Measurements from ENCODE around the gene COPG1. TPM values are rescaled to one million over a fixed set of nuclear protein-coding genes. Genes with fewer than 3 reads are reported as not detected.

The COPG1 gene
- total RNA-seq, 1 experiment from 2014 or later, result 124 TPM

DNA sequence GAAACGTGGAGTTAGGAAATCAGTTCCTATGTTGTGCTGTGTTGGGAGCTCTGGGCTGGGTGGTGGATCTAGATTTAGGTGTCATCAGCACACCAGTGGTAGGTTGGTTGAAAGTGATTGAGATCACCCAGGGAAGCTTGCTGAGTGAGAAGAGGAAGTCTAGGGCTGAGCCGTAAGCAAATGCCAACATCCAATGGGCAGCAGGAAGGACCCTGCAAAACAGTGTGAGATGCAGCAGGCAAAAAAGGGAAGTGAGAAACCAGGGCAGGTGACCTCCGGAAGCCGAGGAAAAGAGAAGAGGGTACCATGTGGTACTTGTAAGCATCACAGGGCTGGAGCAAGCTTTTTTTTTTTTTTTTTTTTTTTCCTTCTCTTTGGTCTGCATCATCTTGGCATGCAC lies 15.9 kb upstream of the COPG1 start:
- peaks cover 34% of the 10 kb centered on the region for H3K4me1 ChIP-seq (ENCODE audit: insufficient read depth, low read length)
- H3K4me3 ChIP-seq (ENCODE audit: low read length), result no peak overlapping the region
- intact Hi-C loops (cut with micrococcal nuclease), result loop anchor here (5.0 kb wide), 1 partner anchor 36 kb away; no protein-coding TSS in a partner anchor
- H3K36me3 ChIP-seq (ENCODE audit: low read depth, low read length), result no peaks in the 10 kb centered on the region
- no peak overlapping the region for H3K4me2 ChIP-seq (ENCODE audit: low read length)
- no peaks in the 10 kb centered on the region for H3K9me3 ChIP-seq (ENCODE audit: low read length)
- DNase-seq (no peak), ATAC-seq (no peak)
- no TSS peak for BruUV-seq (replicated peaks)
- H3K9me2 ChIP-seq (replicated peaks; ENCODE audit: low read length), result no peaks in the 10 kb centered on the region
- POLR2A ChIA-PET (ENCODE audit: unreplicated experiment), result no interaction called here
- no peaks in the 10 kb centered on the region for H3K79me2 ChIP-seq (ENCODE audit: low read length)
- H2AFZ ChIP-seq (ENCODE audit: low read length), result no peak overlapping the region
- no peak overlapping the region for H3K9ac ChIP-seq (ENCODE audit: low read length)
- H3F3A ChIP-seq (ENCODE audit: low read length, unreplicated experiment), result no peaks in the 10 kb centered on the region
- no peaks in the 10 kb centered on the region for H3K27me3 ChIP-seq (ENCODE audit: low read length)
- no peak overlapping the region for H3K27ac ChIP-seq (ENCODE audit: low read length)
- no peak for TF ChIP-seq EZH2phosphoT487 (IDR thresholded peaks at IDR 0.05; ENCODE audit: borderline replicate concordance, low read length)
- TF ChIP-seq, protein P1, sequence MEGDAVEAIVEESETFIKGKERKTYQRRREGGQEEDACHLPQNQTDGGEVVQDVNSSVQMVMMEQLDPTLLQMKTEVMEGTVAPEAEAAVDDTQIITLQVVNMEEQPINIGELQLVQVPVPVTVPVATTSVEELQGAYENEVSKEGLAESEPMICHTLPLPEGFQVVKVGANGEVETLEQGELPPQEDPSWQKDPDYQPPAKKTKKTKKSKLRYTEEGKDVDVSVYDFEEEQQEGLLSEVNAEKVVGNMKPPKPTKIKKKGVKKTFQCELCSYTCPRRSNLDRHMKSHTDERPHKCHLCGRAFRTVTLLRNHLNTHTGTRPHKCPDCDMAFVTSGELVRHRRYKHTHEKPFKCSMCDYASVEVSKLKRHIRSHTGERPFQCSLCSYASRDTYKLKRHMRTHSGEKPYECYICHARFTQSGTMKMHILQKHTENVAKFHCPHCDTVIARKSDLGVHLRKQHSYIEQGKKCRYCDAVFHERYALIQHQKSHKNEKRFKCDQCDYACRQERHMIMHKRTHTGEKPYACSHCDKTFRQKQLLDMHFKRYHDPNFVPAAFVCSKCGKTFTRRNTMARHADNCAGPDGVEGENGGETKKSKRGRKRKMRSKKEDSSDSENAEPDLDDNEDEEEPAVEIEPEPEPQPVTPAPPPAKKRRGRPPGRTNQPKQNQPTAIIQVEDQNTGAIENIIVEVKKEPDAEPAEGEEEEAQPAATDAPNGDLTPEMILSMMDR (conservative IDR thresholded peaks at IDR 0.05; ENCODE audit: low read depth, low read length), result no peak
- CTCF ChIA-PET, result interaction anchor here (0.6 kb wide), 1 partner anchor 13 kb away, joined by 3 read pairs; no protein-coding TSS in a partner anchor
- no peaks in the 10 kb centered on the region for H4K20me1 ChIP-seq (ENCODE audit: low read length)

DNA sequence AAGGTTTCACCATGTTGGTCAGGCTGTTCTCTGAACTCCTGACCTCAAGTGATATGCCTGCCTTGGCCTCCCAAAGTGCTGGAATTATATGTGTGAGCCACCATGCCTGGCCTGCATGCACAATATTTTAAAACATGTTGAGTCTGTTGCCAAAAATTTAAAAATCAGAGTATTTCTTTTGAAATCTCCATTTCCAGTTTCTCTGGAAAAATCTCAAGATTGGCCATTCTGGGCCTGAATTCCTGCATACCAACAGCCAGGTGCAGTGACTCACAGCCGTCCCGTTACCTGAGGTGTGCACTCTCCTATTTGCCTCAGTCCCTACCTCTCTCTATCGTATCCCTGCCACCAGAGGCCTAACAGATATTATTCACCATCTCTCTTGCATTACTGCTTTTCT lies 15.0 kb upstream of the COPG1 start:
- POLR2A ChIA-PET (ENCODE audit: unreplicated experiment), result no interaction called here
- ATAC-seq, result no peak

DNA sequence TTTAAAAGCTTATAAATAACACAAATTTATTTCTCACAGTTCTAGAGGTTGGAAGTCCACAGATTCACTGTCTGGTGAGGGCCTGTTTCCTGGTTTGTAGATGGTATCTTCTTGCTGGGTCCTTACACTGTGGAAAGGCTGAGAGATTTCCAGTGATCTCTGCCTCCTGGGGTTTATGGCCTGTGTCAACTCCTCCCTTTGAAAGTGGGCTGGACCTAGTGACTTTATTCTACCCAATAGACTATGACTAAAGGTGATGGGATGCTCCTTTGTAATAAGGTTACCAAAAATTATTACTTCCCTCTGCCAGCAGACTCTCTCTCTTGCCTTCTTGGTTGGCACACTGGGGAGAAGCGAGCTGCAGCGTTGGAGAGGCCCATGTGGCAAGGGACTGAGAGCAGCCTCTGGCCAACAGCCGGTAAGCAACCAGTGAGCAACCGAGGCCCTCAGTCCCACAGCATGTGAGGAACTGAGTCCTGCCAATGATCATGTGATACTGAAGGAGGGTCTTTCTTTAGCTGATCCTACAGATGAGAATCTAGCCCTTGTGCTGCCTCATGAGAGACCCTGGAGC lies 14.0 kb upstream of the COPG1 start:
- H3K4me1 ChIP-seq (ENCODE audit: insufficient read depth, low read length), result peaks cover 24% of the 10 kb centered on the region
- ATAC-seq (no peak), DNase-seq (no peak)
- no peak overlapping the region for H3K27ac ChIP-seq (ENCODE audit: low read length)
- H3K9me3 ChIP-seq (ENCODE audit: low read length), result no peaks in the 10 kb centered on the region
- no peak overlapping the region for H2AFZ ChIP-seq (ENCODE audit: low read length)
- H3K9me2 ChIP-seq (replicated peaks; ENCODE audit: low read length), result no peaks in the 10 kb centered on the region
- no peaks in the 10 kb centered on the region for H3K27me3 ChIP-seq (ENCODE audit: low read length)
- no peaks in the 10 kb centered on the region for H3K36me3 ChIP-seq (ENCODE audit: low read depth, low read length)
- H3K9ac ChIP-seq (ENCODE audit: low read length), result no peak overlapping the region
- ChIA-PET POLR2A (ENCODE audit: unreplicated experiment) (no interaction called here), CTCF (no interaction called here)
- H3K4me2 ChIP-seq (ENCODE audit: low read length), result no peak overlapping the region
- no peaks in the 10 kb centered on the region for H3K79me2 ChIP-seq (ENCODE audit: low read length)
- TF ChIP-seq, protein P1 (conservative IDR thresholded peaks at IDR 0.05; ENCODE audit: low read depth, low read length), result no peak
- TF ChIP-seq EZH2 (IDR thresholded peaks at IDR 0.05; ENCODE audit: low read length, unreplicated experiment), result no peak
- no peak for TF ChIP-seq EZH2phosphoT487 (IDR thresholded peaks at IDR 0.05; ENCODE audit: borderline replicate concordance, low read length)
- intact Hi-C loops (cut with micrococcal nuclease), result no loop called here
- no peaks in the 10 kb centered on the region for H4K20me1 ChIP-seq (ENCODE audit: low read length)
- H3K4me3 ChIP-seq (ENCODE audit: low read length), result no peak overlapping the region
- H3F3A ChIP-seq (ENCODE audit: low read length, unreplicated experiment), result no peaks in the 10 kb centered on the region
- BruUV-seq (replicated peaks), result no TSS peak

More for the DNA sequence above, 15.0 kb upstream of the COPG1 start:
- CTCF ChIA-PET, result no interaction called here
- no peak overlapping the region for H3K4me3 ChIP-seq (ENCODE audit: low read length)
- no peaks in the 10 kb centered on the region for H4K20me1 ChIP-seq (ENCODE audit: low read length)
- no peak overlapping the region for H3K27ac ChIP-seq (ENCODE audit: low read length)
- DNase-seq, result no peak
- no peak overlapping the region for H2AFZ ChIP-seq (ENCODE audit: low read length)
- BruUV-seq (replicated peaks), result no TSS peak
- H3K9me2 ChIP-seq (replicated peaks; ENCODE audit: low read length), result no peaks in the 10 kb centered on the region
- TF ChIP-seq EZH2 (IDR thresholded peaks at IDR 0.05; ENCODE audit: low read length, unreplicated experiment) (no peak), EZH2phosphoT487 (IDR thresholded peaks at IDR 0.05; ENCODE audit: borderline replicate concordance, low read length) (no peak)
- TF ChIP-seq, protein P1 (conservative IDR thresholded peaks at IDR 0.05; ENCODE audit: low read depth, low read length), result no peak
- H3K9ac ChIP-seq (ENCODE audit: low read length), result no peak overlapping the region
- H3K27me3 ChIP-seq (ENCODE audit: low read length), result no peaks in the 10 kb centered on the region
- H3K36me3 ChIP-seq (ENCODE audit: low read depth, low read length), result no peaks in the 10 kb centered on the region
- H3K79me2 ChIP-seq (ENCODE audit: low read length), result no peaks in the 10 kb centered on the region
- no peaks in the 10 kb centered on the region for H3K9me3 ChIP-seq (ENCODE audit: low read length)
- intact Hi-C loops (cut with micrococcal nuclease), result loop anchor here (5.0 kb wide), 1 partner anchor 37 kb away; no protein-coding TSS in a partner anchor
- no peak overlapping the region for H3K4me2 ChIP-seq (ENCODE audit: low read length)
- peaks cover 25% of the 10 kb centered on the region for H3K4me1 ChIP-seq (ENCODE audit: insufficient read depth, low read length)
- no peaks in the 10 kb centered on the region for H3F3A ChIP-seq (ENCODE audit: low read length, unreplicated experiment)
